GM18526 (cell line): ENCODE measurements around the gene KRT6B.

Experiments
- POLR2A ChIP-seq: IDR thresholded peaks from 3 replicates; pipeline ENCODE4 v1.6.1; 2011; ENCODE audit not compliant: insufficient read length; ENCODE audit errors: extremely low read depth

The KRT6B gene

GRCh38 chr12:52425466-52425865 is 26.5 kb downstream of the KRT6B start:
- TF ChIP-seq POLR2A: no peak

- no peak for TF ChIP-seq POLR2A
These were observed 28.1 kb downstream of the KRT6B start for GRCh38 chr12:52423661-52424500.

GRCh38 chr12:52423035-52423434 is 28.9 kb downstream of the KRT6B start:
- no peak for TF ChIP-seq POLR2A

GRCh38 chr12:52419656-52420055 is 32.3 kb downstream of the KRT6B start:
- TF ChIP-seq POLR2A: no peak

GRCh38 chr12:52418576-52419110 is 33.3 kb downstream of the KRT6B start:
- TF ChIP-seq POLR2A: no peak

GRCh38 chr12:52417740-52418139 is 34.2 kb downstream of the KRT6B start:
- TF ChIP-seq POLR2A: no peak

GRCh38 chr12:52416795-52417194 is 35.2 kb downstream of the KRT6B start:
- TF ChIP-seq POLR2A: no peak

GRCh38 chr12:52415870-52416750 is 35.8 kb downstream of the KRT6B start:
- no peak for TF ChIP-seq POLR2A

GRCh38 chr12:52414936-52415335 is 37.0 kb downstream of the KRT6B start:
- TF ChIP-seq POLR2A: no peak

GRCh38 chr12:52413782-52414345 is 38.1 kb downstream of the KRT6B start:
- no peak for TF ChIP-seq POLR2A

- TF ChIP-seq POLR2A: no peak
These were observed 38.7 kb downstream of the KRT6B start for GRCh38 chr12:52413202-52413601.

GRCh38 chr12:52411815-52412214 is 40.1 kb downstream of the KRT6B start:
- no peak for TF ChIP-seq POLR2A

- TF ChIP-seq POLR2A: no peak
These were observed 44.0 kb downstream of the KRT6B start for GRCh38 chr12:52407918-52408317.

GRCh38 chr12:52405922-52406385 is 46.0 kb downstream of the KRT6B start, which contains the start of gene KRT82:
TSS of gene KRT82 (minus strand) at chr12:52406335. CDS start at chr12:52406277, 58 bp downstream.
- TF ChIP-seq POLR2A: no peak

- TF ChIP-seq POLR2A: no peak
These were observed 47.0 kb downstream of the KRT6B start for GRCh38 chr12:52404951-52405350.

GRCh38 chr12:52403561-52403960 is 48.4 kb downstream of the KRT6B start:
- no peak for TF ChIP-seq POLR2A
